Natural killer cell (primary cell): ENCODE results near the gene FOXN3. TPM values are rescaled to one million over a fixed set of nuclear protein-coding genes. Genes with fewer than 3 reads are reported as not detected.

ENCODE experiments used
- ATAC-seq, 3 donors: fragments of 150-1000 bp in 2 of 3; fragments of 200-7000 bp in 1 of 3; cut with Tn5 transposase; 1 replicate in 1 of 3; 2 replicates in 2 of 3; pipeline ENCODE4 v1.10.0; 2021; ENCODE audit warnings: mild to moderate bottlenecking in 2 of 3, moderate library complexity in 2 of 3
- DNase-seq, 2 donors: peaks; one replicate each; pipeline versions ENCODE4 v3.0.0 to v3.0.0-alpha.2; 2013 to 2021; ENCODE audit warnings: mixed read lengths in 1 of 2
- H3K27ac ChIP-seq: one replicate; pipeline ENCODE4 v1.5.1; 2013; ENCODE audit warnings: mild to moderate bottlenecking, low read length
- H3K27me3 ChIP-seq: one replicate; pipeline ENCODE4 v1.6.1; 2013; ENCODE audit warnings: low read length; ENCODE audit not compliant: control insufficient read depth, insufficient read depth
- H3K36me3 ChIP-seq: one replicate; pipeline ENCODE4 v1.6.1; 2013; ENCODE audit warnings: low read length; ENCODE audit not compliant: control insufficient read depth, insufficient read depth
- H3K4me1 ChIP-seq: one replicate; pipeline ENCODE4 v1.6.1; 2013; ENCODE audit warnings: low read length; ENCODE audit not compliant: control insufficient read depth, insufficient read depth
- H3K4me3 ChIP-seq: one replicate; pipeline ENCODE4 v1.5.1; 2013; ENCODE audit warnings: low read length
- H3K9me3 ChIP-seq: one replicate; pipeline ENCODE4 v1.6.1; 2013; ENCODE audit warnings: low read length; ENCODE audit not compliant: control insufficient read depth, insufficient read depth
- H3K27ac Mint-ChIP-seq, 2 donors: one replicate each; pipeline ENCODE4 v1.8.0; 2022; ENCODE audit warnings: mild to moderate bottlenecking in 2 of 2, mixed read lengths in 2 of 2, moderate library complexity in 1 of 2
- H3K27me3 Mint-ChIP-seq, 2 donors: one replicate each; pipeline ENCODE4 v1.8.0; 2022; ENCODE audit warnings: low read depth in 2 of 2, mixed read lengths in 2 of 2
- H3K36me3 Mint-ChIP-seq: one replicate; pipeline ENCODE4 v1.8.0; 2022; ENCODE audit warnings: mixed read lengths
- H3K4me1 Mint-ChIP-seq, 2 donors: one replicate each; pipeline ENCODE4 v1.8.0; 2022; ENCODE audit warnings: mixed read lengths in 2 of 2
- H3K4me3 Mint-ChIP-seq: one replicate; pipeline ENCODE4 v1.8.0; 2022; ENCODE audit warnings: mild to moderate bottlenecking, moderate library complexity, mixed read lengths
- H3K9me3 Mint-ChIP-seq, 2 donors: one replicate each; pipeline ENCODE4 v1.8.0; 2022; ENCODE audit warnings: mixed read lengths in 2 of 2
- WGBS: methylation state at CpG from one replicate; pipeline ENCODE4 v1.1.7; 2013; ENCODE audit warnings: missing lambda C conversion rate; ENCODE audit not compliant: insufficient coverage; 5-methylcytosine and 5-hydroxymethylcytosine counted together
- intact Hi-C: fragments of 100-400 bp; cut with micrococcal nuclease; formaldehyde crosslinking; loops from one replicate; pipeline ENCODE4 v1.14.2; 2022
- total RNA-seq, 4 donors: library from RNA; stranded (reverse); fragments of 120-200 nt in 1 of 4; gene quantifications; one replicate each; pipeline versions ENCODE4 v1.2.3 to v1.2.4, GENCODE V29; 2013 to 2022
- TF ChIP-seq, protein P1 (sequence below): fragments of 200-600 bp; IDR thresholded peaks from one replicate; pipeline ENCODE4 v1.8.0; 2022; ENCODE audit warnings: antibody characterized with exemption

FOXN3 gene
- total RNA-seq, 3 donors from 2014 or later (not counting 1 experiment from before 2014, with no cell fraction given), result 209 to 216 (median 209) TPM

DNA sequence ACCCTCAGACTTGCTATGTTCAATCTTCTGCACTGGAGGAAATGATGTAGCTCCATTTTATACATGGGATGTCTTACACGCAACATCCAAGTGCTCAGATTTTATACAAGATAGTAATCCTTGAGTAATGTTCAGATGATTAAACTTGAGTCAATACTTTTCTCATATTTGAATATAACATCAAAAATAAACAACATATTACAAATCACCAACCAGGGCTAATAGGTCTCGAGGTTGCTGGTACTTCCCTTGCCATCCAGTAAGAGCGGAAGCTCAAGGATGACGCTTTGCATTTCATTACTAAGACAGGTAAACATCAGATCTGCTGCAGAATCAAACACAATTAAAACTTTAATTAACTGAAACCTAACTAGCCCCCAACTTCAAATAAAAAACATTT is 97.3 kb downstream of the FOXN3 start:
- no peaks in the 10 kb centered on the region for H3K9me3 ChIP-seq
- ATAC-seq (no peak), DNase-seq (no peak)
- no peak overlapping the region for H3K4me3 ChIP-seq
- no peaks in the 10 kb centered on the region for H3K27me3 ChIP-seq
- H3K9me3 Mint-ChIP-seq, result no peaks in the 10 kb centered on the region
- 100% methylated on average over 4 of the region's 4 CpGs for WGBS
- H3K4me1 ChIP-seq, result peaks cover 12% of the 10 kb centered on the region
- H3K27ac Mint-ChIP-seq, result no peak overlapping the region
- no peaks in the 10 kb centered on the region for H3K36me3 ChIP-seq
- peaks cover 72 to 73% of the 10 kb centered on the region in 2 donors for H3K4me1 Mint-ChIP-seq
- no peaks in the 10 kb centered on the region for H3K36me3 Mint-ChIP-seq
- no peaks in the 10 kb centered on the region for H3K27me3 Mint-ChIP-seq
- intact Hi-C loops, result no loop called here
- H3K4me3 Mint-ChIP-seq, result no peak overlapping the region
- H3K27ac ChIP-seq, result no peak overlapping the region
- TF ChIP-seq, protein P1, sequence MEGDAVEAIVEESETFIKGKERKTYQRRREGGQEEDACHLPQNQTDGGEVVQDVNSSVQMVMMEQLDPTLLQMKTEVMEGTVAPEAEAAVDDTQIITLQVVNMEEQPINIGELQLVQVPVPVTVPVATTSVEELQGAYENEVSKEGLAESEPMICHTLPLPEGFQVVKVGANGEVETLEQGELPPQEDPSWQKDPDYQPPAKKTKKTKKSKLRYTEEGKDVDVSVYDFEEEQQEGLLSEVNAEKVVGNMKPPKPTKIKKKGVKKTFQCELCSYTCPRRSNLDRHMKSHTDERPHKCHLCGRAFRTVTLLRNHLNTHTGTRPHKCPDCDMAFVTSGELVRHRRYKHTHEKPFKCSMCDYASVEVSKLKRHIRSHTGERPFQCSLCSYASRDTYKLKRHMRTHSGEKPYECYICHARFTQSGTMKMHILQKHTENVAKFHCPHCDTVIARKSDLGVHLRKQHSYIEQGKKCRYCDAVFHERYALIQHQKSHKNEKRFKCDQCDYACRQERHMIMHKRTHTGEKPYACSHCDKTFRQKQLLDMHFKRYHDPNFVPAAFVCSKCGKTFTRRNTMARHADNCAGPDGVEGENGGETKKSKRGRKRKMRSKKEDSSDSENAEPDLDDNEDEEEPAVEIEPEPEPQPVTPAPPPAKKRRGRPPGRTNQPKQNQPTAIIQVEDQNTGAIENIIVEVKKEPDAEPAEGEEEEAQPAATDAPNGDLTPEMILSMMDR, result no peak

DNA sequence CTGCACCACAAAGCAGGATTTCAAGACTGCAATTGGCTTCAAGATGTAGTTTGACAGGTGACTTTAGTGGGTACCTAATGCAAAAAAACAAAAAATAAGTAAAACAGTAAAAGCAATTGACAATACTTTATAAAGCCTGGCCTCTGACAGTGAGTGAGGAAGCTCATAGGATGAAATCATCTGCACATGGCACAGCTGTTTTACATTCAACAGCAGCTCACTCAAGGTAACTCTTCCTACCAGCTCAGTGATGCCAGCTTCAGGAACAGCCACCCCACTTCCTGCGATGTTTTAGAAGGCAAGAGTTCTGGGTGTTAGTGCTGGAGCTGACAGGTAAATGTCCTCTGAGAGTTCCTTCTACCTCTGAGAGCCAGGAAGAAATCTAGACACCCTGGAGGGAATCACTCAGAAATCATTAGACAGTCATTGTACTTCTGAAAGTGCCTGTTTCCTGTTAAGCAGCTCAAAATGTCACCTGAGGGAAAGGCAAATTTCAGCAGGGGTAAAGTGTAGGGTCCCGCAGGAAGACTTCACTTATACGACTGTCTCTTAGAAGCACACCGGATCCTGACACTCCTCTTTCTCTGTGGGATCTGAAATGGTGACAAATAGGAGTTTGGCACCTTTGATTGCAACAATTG is 99.9 kb downstream of the FOXN3 start:
- H3K27ac Mint-ChIP-seq, result peak overlapping the region in 1 of 2 donors; percentile 20
- no peaks in the 10 kb centered on the region for H3K4me1 ChIP-seq

DNA sequence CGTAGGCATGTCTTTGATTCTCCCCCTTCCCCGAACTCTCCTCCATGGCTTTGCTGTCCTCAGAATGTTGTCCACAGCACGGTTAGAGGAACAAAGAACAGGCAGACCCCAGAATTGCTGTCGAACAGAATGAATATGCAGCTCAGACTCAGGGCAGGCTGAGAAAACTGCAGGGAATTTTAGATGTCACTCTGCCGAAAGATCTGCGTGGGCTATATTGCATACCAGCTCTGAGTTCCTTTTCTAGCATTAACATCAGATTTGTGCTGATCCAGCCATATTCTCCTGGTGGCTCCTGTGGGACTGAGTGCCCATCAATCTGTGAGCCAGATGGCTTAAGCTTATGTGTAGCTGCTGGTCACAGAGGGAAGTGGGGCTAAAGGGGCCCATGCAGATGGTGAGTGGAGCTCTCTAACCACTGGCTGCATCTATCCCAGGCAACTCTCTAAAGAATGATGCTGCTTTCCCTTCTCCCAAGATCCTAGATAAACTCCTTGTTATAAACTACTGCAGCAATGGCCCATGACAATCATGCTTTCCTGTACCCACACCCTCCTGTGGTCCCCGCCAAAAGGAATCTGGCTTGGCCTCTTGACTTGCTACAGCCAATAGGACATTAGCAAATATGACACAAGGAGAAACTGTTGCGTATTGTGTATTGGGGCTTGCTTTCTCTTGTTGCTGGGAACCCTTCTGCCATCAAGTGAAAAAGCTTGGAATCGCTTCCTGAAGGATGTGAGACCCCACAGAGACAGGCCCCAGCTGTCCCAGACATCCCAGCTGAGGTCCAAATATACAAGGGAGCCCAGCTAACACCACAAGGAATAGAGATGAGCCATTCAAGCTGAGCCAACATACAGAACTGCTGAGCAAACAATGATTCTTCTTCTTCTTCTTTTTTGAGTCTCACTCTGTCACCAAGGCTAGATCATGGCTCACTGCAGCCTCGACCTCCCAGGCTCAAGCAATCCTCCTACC is 101.3 kb downstream of the FOXN3 start:
- peaks cover 69 to 70% of the 10 kb centered on the region in 2 donors for H3K4me1 Mint-ChIP-seq
- Histone ChIP-seq H3K4me3 (no peak overlapping the region), H3K4me1 (no peaks in the 10 kb centered on the region), H3K27ac (no peak overlapping the region), H3K27me3 (no peaks in the 10 kb centered on the region), H3K36me3 (no peaks in the 10 kb centered on the region), H3K9me3 (no peaks in the 10 kb centered on the region)
- H3K4me3 Mint-ChIP-seq, result no peak overlapping the region
- DNase-seq (no peak), ATAC-seq (no peak)
- TF ChIP-seq, protein P1, result no peak
- 97% methylated on average over 10 of the region's 10 CpGs for WGBS
- no peaks in the 10 kb centered on the region for H3K36me3 Mint-ChIP-seq
- no peaks in the 10 kb centered on the region for H3K9me3 Mint-ChIP-seq
- intact Hi-C loops, result no loop called here
- no peaks in the 10 kb centered on the region for H3K27me3 Mint-ChIP-seq
- H3K27ac Mint-ChIP-seq, result no peak overlapping the region

More for the DNA sequence above, 99.9 kb downstream of the FOXN3 start:
- DNase-seq (no peak), ATAC-seq (no peak)
- 77% methylated on average over 4 of the region's 4 CpGs for WGBS
- H3K4me1 Mint-ChIP-seq, result peaks cover 68 to 75% of the 10 kb centered on the region in 2 donors
- intact Hi-C loops, result no loop called here
- Histone ChIP-seq H3K27me3 (no peaks in the 10 kb centered on the region), H3K27ac (no peak overlapping the region), H3K4me3 (no peak overlapping the region), H3K9me3 (no peaks in the 10 kb centered on the region), H3K36me3 (no peaks in the 10 kb centered on the region)
- H3K36me3 Mint-ChIP-seq, result no peaks in the 10 kb centered on the region
- no peaks in the 10 kb centered on the region for H3K27me3 Mint-ChIP-seq
- no peaks in the 10 kb centered on the region for H3K9me3 Mint-ChIP-seq
- TF ChIP-seq, protein P1, result no peak
- H3K4me3 Mint-ChIP-seq, result no peak overlapping the region
